ENCODE data around the gene DISC1. TPM values are rescaled to one million over a fixed set of nuclear protein-coding genes. Genes with fewer than 3 reads are reported as not detected.

Gene DISC1
- total and polyA plus RNA-seq, 2 experiments from 2014 or later, result 2.1 to 6.5 TPM

GRCh38 chr1:231597971-231598370, 28.6 kb upstream of the DISC1 start:
- no peak for DNase-seq (ENCODE audit: low spot score)
- Mint-ChIP-seq H3K4me3 (no peak overlapping the region), H3K4me1 (peaks cover 15% of the 10 kb centered on the region; the same call in 2 of the 3 replicates), H3K27me3 (ENCODE audit: insufficient read depth, low read depth, poor library complexity) (peaks cover 2% of the 10 kb centered on the region), H3K9me3 (no peaks in the 10 kb centered on the region), H3K27ac (no peak overlapping the region), H3K36me3 (ENCODE audit: low read depth) (no peaks in the 10 kb centered on the region)
- no peak overlapping the region for H2AFZ ChIP-seq
- H3K9me2 ChIP-seq (ENCODE audit: insufficient read depth), result no peaks in the 10 kb centered on the region
- H3K4me2 ChIP-seq, result no peak overlapping the region
- no peaks in the 10 kb centered on the region for H3K27me3 ChIP-seq (ENCODE audit: insufficient read depth)
- H3K79me2 ChIP-seq (replicated peaks; ENCODE audit: insufficient read depth), result no peaks in the 10 kb centered on the region
- H4K20me1 ChIP-seq (replicated peaks; ENCODE audit: insufficient read depth), result no peaks in the 10 kb centered on the region
- no peak overlapping the region for H3K4me3 ChIP-seq
- no peak for ATAC-seq
- no peak overlapping the region for H3K27ac ChIP-seq (ENCODE audit: low read depth)
- TF ChIP-seq EZH2phosphoT487 (IDR thresholded peaks at IDR 0.05; ENCODE audit: unreplicated experiment) (no peak), EZH2 (IDR thresholded peaks at IDR 0.05; ENCODE audit: low read depth, unreplicated experiment) (no peak), ZNF462 (CRISPR knock-in tag; IDR thresholded peaks at IDR 0.05) (no peak), CREB1 (CRISPR knock-in tag; IDR thresholded peaks at IDR 0.05; ENCODE audit: low read depth) (no peak), JUNB (IDR thresholded peaks at IDR 0.05; ENCODE audit: unreplicated experiment) (no peak), POLR2AphosphoS5 (IDR thresholded peaks at IDR 0.05; ENCODE audit: low read depth) (no peak), REST (IDR thresholded peaks at IDR 0.05; ENCODE audit: unreplicated experiment) (no peak), ETS1 (IDR thresholded peaks at IDR 0.05) (no peak), CTCF (conservative IDR thresholded peaks at IDR 0.05; ENCODE audit: low read depth in 2 of 2) (no peak), STAT1 (IDR thresholded peaks at IDR 0.05; ENCODE audit: unreplicated experiment) (no peak), ZNF114 (CRISPR knock-in tag; IDR thresholded peaks at IDR 0.05) (no peak), ZNF331 (CRISPR knock-in tag; IDR thresholded peaks at IDR 0.05; ENCODE audit: low read depth) (no peak), NANOG (IDR thresholded peaks at IDR 0.05; ENCODE audit: borderline replicate concordance) (no peak)
- peaks cover 3% of the 10 kb centered on the region; the same call in 1 of the 2 replicates for H3K4me1 ChIP-seq (ENCODE audit: insufficient read depth)
- no peaks in the 10 kb centered on the region for H3F3A ChIP-seq (replicated peaks; ENCODE audit: low read depth)
- H3K36me3 ChIP-seq (ENCODE audit: insufficient read depth), result no peaks in the 10 kb centered on the region
